GM21526 (cell line): Measurements from ENCODE around the gene SMIM10L1.

Experiments used
- ATAC-seq: cut with Tn5 transposase; IDR thresholded peaks from one replicate; pipeline ENCODE4 v1.9.1; 2021; ENCODE audit warnings: moderate library complexity; ENCODE audit not compliant: unreplicated experiment, low FRiP score

Gene SMIM10L1

GRCh38 chr12:11171145-11171968 is at the start of gene SMIM10L1:
SMIM10L1 (plus strand) TSS chr12:11171194; CDS start chr12:11171357, 163 bp downstream.
- peak; percentile 96 for ATAC-seq

- no peak for ATAC-seq
Measured at GRCh38 chr12:11130382-11130781, 40.6 kb upstream of the SMIM10L1 start.

GRCh38 chr12:11130999-11131398 is 40.0 kb upstream of the SMIM10L1 start:
- no peak for ATAC-seq

GRCh38 chr12:11133162-11133561 is 37.8 kb upstream of the SMIM10L1 start:
- ATAC-seq, result no peak

- no peak for ATAC-seq
Measured at GRCh38 chr12:11133816-11134215, 37.2 kb upstream of the SMIM10L1 start.

GRCh38 chr12:11134305-11134704 is 36.7 kb upstream of the SMIM10L1 start, which contains the start of gene TAS2R30:
TAS2R30 (minus strand) TSS chr12:11134644; CDS start chr12:11134244, 400 bp downstream.
- no peak for ATAC-seq

GRCh38 chr12:11136075-11136474 is 34.9 kb upstream of the SMIM10L1 start:
- no peak for ATAC-seq

- no peak for ATAC-seq
Measured at GRCh38 chr12:11143352-11143751, 27.6 kb upstream of the SMIM10L1 start.

- ATAC-seq, result no peak
Measured at GRCh38 chr12:11144297-11144696, 26.7 kb upstream of the SMIM10L1 start.

GRCh38 chr12:11147420-11147819 is 23.6 kb upstream of the SMIM10L1 start:
- ATAC-seq, result no peak

GRCh38 chr12:11150832-11151231 is 20.2 kb upstream of the SMIM10L1 start:
- no peak for ATAC-seq

- ATAC-seq, result no peak
Measured at GRCh38 chr12:11152725-11153124, 18.3 kb upstream of the SMIM10L1 start.

GRCh38 chr12:11154400-11154925 is 16.5 kb upstream of the SMIM10L1 start:
- no peak for ATAC-seq

GRCh38 chr12:11158885-11159444 is 12.0 kb upstream of the SMIM10L1 start:
- ATAC-seq, result no peak

GRCh38 chr12:11162502-11162901 is 8.5 kb upstream of the SMIM10L1 start:
- ATAC-seq, result no peak

GRCh38 chr12:11164384-11164783 is 6.6 kb upstream of the SMIM10L1 start:
- ATAC-seq, result no peak

- ATAC-seq, result no peak
Measured at GRCh38 chr12:11166300-11166699, 4.7 kb upstream of the SMIM10L1 start.

GRCh38 chr12:11170810-11171144 is 217 bp upstream of the SMIM10L1 start:
- no peak for ATAC-seq

GRCh38 chr12:11171969-11172675 is 1.1 kb downstream of the SMIM10L1 start:
- ATAC-seq, result no peak

- no peak for ATAC-seq
Measured at GRCh38 chr12:11174022-11174421, 3.0 kb downstream of the SMIM10L1 start.

GRCh38 chr12:11178250-11178649 is 7.3 kb downstream of the SMIM10L1 start:
- no peak for ATAC-seq
